PC-9 (cell line): ENCODE results near the gene ANTXR2. TPM values are rescaled to one million over a fixed set of nuclear protein-coding genes. Genes with fewer than 3 reads are reported as not detected.

Experiments
- BruUV-seq: library from RNA; stranded (reverse); fragments of 400-500 nt; replicated peaks from 2 replicates; lab custom pipeline; 2021; lab: Mats Ljungman, UMichigan
- CTCF ChIA-PET: fragments of 300-600 bp; sonication (Branson Sonifier 250); formaldehyde crosslinking; loops from one replicate; lab custom pipeline; 2022; ENCODE audit warnings: antibody characterized with exemption; lab: Charles Lee
- POLR2A ChIA-PET: fragments of 300-600 bp; sonication (Branson Sonifier 250); formaldehyde crosslinking; loops from one replicate; lab custom pipeline; 2022; ENCODE audit warnings: antibody characterized with exemption; ENCODE audit not compliant: unreplicated experiment; lab: Charles Lee
- DNase-seq, 2 experiments: peaks; one replicate each; pipeline versions ENCODE4 v3.0.0 to v3.0.0-alpha.2; 2015 to 2022; ENCODE audit warnings: mixed read lengths in 1 of 2
- H2AFZ ChIP-seq: fragments of 200-600 bp; sonication (generic); 2 replicates; pipeline ENCODE4 v1.8.1; 2017; ENCODE audit warnings: antibody characterized with exemption
- H3F3A ChIP-seq: fragments of 200-600 bp; sonication (generic); 2 replicates; pipeline ENCODE4 v1.8.1; 2017; ENCODE audit warnings: antibody characterized with exemption, mild to moderate bottlenecking, low read depth; ENCODE audit not compliant: insufficient read depth
- H3K27ac ChIP-seq: fragments of 200-600 bp; sonication (generic); 2 replicates; pipeline ENCODE4 v1.6.1; 2016; ENCODE audit warnings: mixed run types
- H3K27me3 ChIP-seq: fragments of 200-600 bp; sonication (generic); 2 replicates; pipeline ENCODE4 v1.6.1; 2016; ENCODE audit warnings: low read depth, mixed run types; ENCODE audit not compliant: insufficient read depth
- H3K36me3 ChIP-seq: fragments of 200-600 bp; sonication (generic); 2 replicates; pipeline ENCODE4 v1.6.1; 2016; ENCODE audit warnings: low read depth, mixed run types
- H3K4me1 ChIP-seq: fragments of 200-600 bp; sonication (generic); replicated peaks from 2 replicates; pipeline ENCODE4 v1.6.1; 2016; ENCODE audit warnings: mixed run types; ENCODE audit not compliant: insufficient read depth
- H3K4me2 ChIP-seq: fragments of 200-600 bp; sonication (generic); 2 replicates; pipeline ENCODE4 v1.6.1; 2017; ENCODE audit warnings: mixed run types
- H3K4me3 ChIP-seq: fragments of 200-600 bp; sonication (generic); 2 replicates; pipeline ENCODE4 v1.6.1; 2016; ENCODE audit warnings: mixed run types
- H3K79me2 ChIP-seq: fragments of 200-600 bp; sonication (generic); 2 replicates; pipeline ENCODE4 v1.6.1; 2017; ENCODE audit warnings: low read depth, mixed run types
- H3K9me2 ChIP-seq: fragments of 200-600 bp; sonication (generic); 2 replicates; pipeline ENCODE4 v1.8.1; 2017; ENCODE audit warnings: mild to moderate bottlenecking; ENCODE audit not compliant: insufficient read depth
- H3K9me3 ChIP-seq: fragments of 200-600 bp; sonication (generic); 2 replicates; pipeline ENCODE4 v1.8.1; 2016; ENCODE audit warnings: low read depth; ENCODE audit not compliant: insufficient read depth
- H4K20me1 ChIP-seq: fragments of 200-600 bp; sonication (generic); 2 replicates; pipeline ENCODE4 v1.8.1; 2017; ENCODE audit not compliant: insufficient read depth
- CTCF ChIP-seq: fragments of 200-600 bp; sonication (generic); conservative IDR thresholded peaks from 2 replicates; pipeline ENCODE4 v1.6.1; 2017; ENCODE audit warnings: mixed run types, antibody characterized with exemption, mild to moderate bottlenecking, moderate library complexity
- EZH2 ChIP-seq: fragments of 200-600 bp; sonication (generic); IDR thresholded peaks from 2 replicates; pipeline ENCODE4 v1.8.0; 2017; ENCODE audit warnings: antibody characterized with exemption, low read depth
- intact Hi-C: fragments of 100-400 bp; cut with micrococcal nuclease; formaldehyde crosslinking; loops from one replicate; pipeline ENCODE4 v1.10.0; 2022; ENCODE audit not compliant: unreplicated experiment
- total RNA-seq: library from RNA; stranded (reverse); gene quantifications from 2 replicates; pipeline ENCODE4 v1.2.3, GENCODE V29; 2021

Gene ANTXR2
- total RNA-seq, 1 experiment from 2014 or later, result 2.0 TPM

- no peaks in the 10 kb centered on the region for H3K4me1 ChIP-seq
- no peak overlapping the region for H3K27ac ChIP-seq
- no peak overlapping the region for H3K4me2 ChIP-seq
- no peak for DNase-seq
- no peaks in the 10 kb centered on the region for H3K79me2 ChIP-seq
- intact Hi-C loops, result no loop called here
- no peaks in the 10 kb centered on the region for H3K36me3 ChIP-seq
- H3K27me3 ChIP-seq, result no peaks in the 10 kb centered on the region
- no peaks in the 10 kb centered on the region for H3K9me3 ChIP-seq
- TF ChIP-seq EZH2 (no peak), CTCF (no peak)
- CTCF ChIA-PET, result no interaction called here
- no peaks in the 10 kb centered on the region for H4K20me1 ChIP-seq
- H2AFZ ChIP-seq, result no peak overlapping the region
- H3F3A ChIP-seq, result no peaks in the 10 kb centered on the region
- BruUV-seq, result no TSS peak
- no peak overlapping the region for H3K4me3 ChIP-seq
- no peaks in the 10 kb centered on the region for H3K9me2 ChIP-seq
- POLR2A ChIA-PET, result no interaction called here
These were observed 18.7 kb downstream of the ANTXR2 start for GRCh38 chr4:80054375-80054774.

GRCh38 chr4:80053140-80053910 lies 19.7 kb downstream of the ANTXR2 start:
- Histone ChIP-seq H3K79me2 (no peaks in the 10 kb centered on the region), H3K4me2 (no peak overlapping the region), H4K20me1 (no peaks in the 10 kb centered on the region), H3F3A (no peaks in the 10 kb centered on the region), H3K4me3 (no peak overlapping the region), H3K9me2 (no peaks in the 10 kb centered on the region), H3K36me3 (no peaks in the 10 kb centered on the region), H3K9me3 (no peaks in the 10 kb centered on the region), H3K4me1 (no peaks in the 10 kb centered on the region), H3K27me3 (no peaks in the 10 kb centered on the region), H2AFZ (no peak overlapping the region), H3K27ac (no peak overlapping the region)
- intact Hi-C loops, result no loop called here
- CTCF ChIA-PET, result no interaction called here
- POLR2A ChIA-PET, result no interaction called here
- TF ChIP-seq CTCF (no peak), EZH2 (no peak)
- BruUV-seq, result no TSS peak
- no peak for DNase-seq

- Histone ChIP-seq H3F3A (no peaks in the 10 kb centered on the region), H4K20me1 (no peaks in the 10 kb centered on the region), H3K79me2 (no peaks in the 10 kb centered on the region), H3K27ac (no peak overlapping the region), H2AFZ (no peak overlapping the region), H3K4me3 (no peak overlapping the region), H3K27me3 (no peaks in the 10 kb centered on the region), H3K4me2 (no peak overlapping the region), H3K9me3 (no peaks in the 10 kb centered on the region), H3K4me1 (no peaks in the 10 kb centered on the region), H3K36me3 (no peaks in the 10 kb centered on the region), H3K9me2 (no peaks in the 10 kb centered on the region)
- POLR2A ChIA-PET, result no interaction called here
- no peak for DNase-seq
- intact Hi-C loops, result no loop called here
- CTCF ChIA-PET, result no interaction called here
- BruUV-seq, result no TSS peak
- TF ChIP-seq EZH2 (no peak), CTCF (no peak)
These were observed 23.1 kb downstream of the ANTXR2 start for GRCh38 chr4:80049813-80050534.
